G401.6 (cell line): ENCODE results near the gene STEAP3.

Experiments used
- FAIRE-seq: peaks from 2 replicates; lab custom pipeline; 2012; peaks lifted over from hg19 to GRCh38; lab: Jason Lieb, UNC

STEAP3 gene

GRCh38 chr2:119223521-119224390 is at the start of gene STEAP3:
STEAP3 (plus strand) TSS chr2:119223834; CDS start chr2:119231013, 7,179 bp downstream.
- no peak for FAIRE-seq

GRCh38 chr2:119174216-119174992 is 49.2 kb upstream of the STEAP3 start:
- FAIRE-seq, result no peak

DNA sequence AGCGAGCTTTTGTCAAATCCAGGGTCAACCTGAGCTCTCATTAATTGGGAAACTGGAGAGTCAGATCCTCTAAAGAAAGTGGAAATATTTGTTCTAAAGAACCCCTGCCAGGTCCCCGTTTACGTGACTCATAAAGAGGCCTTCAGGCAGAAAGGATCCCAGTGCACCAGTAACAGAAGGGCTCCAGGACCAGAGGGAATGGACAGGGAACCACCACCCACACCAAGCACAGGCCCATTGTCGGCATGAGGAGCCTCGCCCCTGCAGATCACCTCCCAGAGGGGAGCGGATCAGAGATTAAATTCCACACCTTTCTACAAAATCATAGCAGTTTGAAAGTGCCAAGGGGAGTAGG is 48.7 kb upstream of the STEAP3 start:
- FAIRE-seq, result no peak

GRCh38 chr2:119175517-119175916 is 48.1 kb upstream of the STEAP3 start:
- no peak for FAIRE-seq

GRCh38 chr2:119177171-119177837 is 46.3 kb upstream of the STEAP3 start:
- no peak for FAIRE-seq

DNA sequence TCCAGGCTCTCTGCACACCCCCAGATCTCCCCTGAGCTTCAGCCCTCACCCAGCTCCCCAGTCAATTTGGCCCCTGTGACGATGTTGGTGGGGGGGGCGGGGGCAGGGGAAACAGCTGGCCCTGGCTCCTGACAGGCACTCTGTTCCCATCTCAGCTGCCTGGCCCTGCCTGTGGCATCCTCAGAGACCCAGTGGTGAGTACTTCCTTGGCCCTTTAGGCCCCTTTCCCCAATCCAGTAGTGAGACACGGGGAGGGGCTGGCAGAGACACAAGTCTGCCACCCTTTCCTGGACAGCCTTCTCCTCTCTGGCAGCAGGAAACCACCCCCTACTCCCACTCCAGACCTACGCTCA is 45.8 kb upstream of the STEAP3 start:
- no peak for FAIRE-seq

DNA sequence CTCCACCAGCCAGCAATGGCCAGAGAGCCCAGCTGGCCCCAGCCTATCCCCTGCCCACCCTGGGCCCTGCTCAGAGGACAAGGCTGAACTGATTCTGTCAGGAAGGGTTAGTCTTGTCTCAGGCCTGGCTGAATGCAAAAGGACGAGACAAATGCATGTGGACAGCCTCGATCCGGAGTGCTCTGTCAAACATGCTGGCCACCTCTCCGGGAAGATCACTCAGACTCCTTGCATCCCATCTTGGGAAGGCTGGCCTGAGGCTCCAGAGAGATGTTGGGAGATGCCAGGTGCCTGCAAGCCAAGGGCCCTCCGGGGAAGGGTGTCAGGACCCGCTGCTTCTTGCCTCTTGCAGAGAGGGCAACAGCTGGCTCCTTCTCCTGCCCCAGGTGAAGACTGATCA is 44.9 kb upstream of the STEAP3 start:
- FAIRE-seq, result no peak

DNA sequence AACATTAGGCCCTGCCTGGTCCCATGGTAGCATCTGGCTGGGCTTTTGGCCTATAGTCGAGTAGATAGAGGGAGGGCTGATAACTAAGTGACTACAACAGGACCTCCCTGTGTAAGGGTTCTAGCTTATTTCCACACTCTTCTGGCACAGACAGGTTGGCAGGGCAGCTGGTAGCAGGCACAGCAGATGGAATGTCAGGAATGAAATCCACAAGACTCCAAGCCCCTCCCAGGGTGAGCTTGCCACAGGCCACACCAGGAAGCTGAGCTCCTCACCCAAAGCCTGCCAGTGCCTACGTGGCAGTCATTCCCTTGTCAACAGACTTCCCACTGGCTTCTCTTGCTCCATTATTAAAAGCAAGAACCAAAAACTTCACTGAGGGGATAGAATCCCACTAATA is 44.4 kb upstream of the STEAP3 start:
- no peak for FAIRE-seq

DNA sequence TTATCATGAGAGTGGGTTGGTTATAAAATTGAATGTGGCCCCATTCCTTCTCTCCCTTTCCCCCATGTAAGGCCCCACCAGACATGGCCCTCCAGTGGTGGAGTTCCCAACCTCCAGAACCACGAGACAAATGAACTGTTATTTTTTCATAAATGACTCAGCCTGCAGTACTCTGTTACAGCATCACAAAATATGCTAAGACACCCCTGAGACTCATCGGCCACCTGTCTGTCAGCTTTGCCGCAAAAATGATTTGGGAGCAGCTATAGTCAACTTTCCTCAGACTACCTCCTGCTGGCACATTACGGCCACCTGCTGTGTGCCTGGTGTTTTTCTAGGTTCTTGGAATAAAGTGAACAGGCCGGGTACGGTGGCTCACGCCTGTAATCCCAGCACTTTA is 43.6 kb upstream of the STEAP3 start:
- no peak for FAIRE-seq

GRCh38 chr2:119180892-119181291 is 42.7 kb upstream of the STEAP3 start:
- no peak for FAIRE-seq

DNA sequence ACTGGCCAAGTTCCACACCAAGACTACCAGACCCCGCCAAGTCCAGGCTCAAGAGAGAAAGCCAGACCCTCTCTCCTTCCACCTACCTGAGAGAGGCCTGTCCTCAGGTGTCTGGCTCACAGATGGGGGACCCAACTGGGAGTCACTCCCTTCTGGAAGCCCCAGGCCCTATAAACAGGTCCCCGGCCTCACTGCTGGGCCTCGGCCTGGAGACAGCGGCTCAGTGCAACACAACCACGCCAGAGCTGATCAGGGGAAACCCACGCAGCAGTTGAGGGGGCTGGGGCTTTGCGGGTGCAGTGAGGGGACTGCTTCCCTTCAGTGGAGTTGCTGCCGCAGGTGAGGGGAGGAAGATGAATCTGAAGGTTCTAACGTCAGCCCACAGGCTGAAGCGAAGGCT is 42.2 kb upstream of the STEAP3 start:
- no peak for FAIRE-seq

DNA sequence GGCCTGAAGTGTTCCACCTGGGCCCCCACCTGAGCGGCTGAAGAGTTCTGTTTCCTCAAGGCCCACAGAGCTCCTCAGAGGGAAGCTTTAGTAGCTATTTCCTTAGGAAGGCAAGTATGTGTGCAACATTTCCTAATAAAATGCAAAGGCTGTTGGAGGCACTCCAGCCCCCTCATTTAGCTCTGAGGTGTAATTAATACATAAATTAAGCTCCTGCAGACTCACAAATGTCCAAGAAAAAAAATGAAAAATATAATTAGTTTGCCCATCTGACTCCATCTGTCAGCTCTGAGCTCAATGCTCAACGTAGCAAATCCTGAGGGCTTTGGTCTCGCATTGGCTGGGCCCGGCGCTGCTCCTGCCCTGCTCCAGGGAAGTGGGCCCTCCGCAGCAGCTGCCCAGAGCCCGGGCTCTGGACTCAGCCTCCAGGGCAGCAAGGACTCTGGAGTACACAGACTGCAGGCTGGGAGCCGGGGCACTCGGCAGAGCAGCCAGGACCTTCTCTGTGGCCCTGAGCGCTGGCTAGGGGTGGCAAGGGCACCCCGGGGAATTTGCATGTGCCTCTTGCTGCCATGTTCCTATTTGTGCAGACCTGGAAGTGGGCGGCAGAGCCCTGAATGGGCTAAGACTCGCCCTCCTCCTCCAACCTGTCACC is 41.7 kb upstream of the STEAP3 start:
- FAIRE-seq, result no peak

DNA sequence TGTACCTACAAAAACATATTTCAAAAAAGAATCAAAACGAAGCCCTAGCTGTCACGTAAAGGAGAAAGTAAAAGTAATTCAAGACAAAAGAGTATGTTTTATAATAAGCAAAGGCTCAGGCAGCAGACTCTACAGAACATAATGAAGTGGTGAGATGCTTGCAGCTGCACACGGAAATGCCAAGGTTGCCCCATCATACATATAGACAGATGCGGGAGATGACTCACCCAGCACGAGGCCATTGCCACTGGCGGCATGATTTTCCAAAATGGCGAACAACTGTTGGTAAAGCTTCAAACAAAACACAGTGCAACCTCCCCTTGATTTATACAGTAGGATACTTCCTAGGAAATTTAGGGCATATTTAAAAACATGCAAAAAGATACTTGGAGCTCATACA is 39.1 kb upstream of the STEAP3 start:
- no peak for FAIRE-seq

DNA sequence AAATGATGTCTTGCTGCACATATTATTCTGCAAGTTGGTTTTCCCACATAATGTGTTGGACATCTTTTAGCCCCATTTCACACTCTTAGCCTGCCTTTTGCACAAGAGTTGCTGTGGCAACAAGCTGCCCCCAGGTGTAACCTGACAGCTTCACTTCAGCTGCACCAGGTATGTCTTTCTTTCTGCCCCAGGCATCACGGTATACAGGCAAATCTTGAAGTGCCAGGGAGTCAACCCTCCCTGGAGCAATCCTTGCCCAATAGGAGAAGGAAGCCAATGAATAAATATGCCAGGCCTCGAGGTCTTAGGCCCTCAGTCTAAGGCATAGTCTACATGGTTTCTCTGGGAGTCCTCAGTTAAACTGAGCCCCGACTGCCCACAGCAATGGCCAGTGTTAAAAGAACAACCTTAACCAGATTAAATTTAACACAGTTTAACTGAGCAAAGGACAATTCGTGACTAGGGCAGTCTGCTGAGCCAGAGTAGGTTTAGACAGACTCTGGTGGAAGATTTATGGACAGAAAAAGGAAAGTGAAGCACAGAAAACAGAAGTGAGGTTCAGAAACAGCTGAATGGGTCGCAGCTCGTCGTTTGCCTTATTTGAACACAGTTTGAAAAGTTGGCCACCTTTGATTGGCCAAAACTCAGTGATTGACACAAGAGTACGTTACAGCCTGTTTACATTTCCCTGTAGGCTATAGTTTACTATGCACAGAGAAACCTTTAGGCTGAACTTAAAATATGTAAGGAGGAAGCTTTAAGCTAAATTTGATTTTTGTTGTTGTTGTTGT is 33.1 kb upstream of the STEAP3 start:
- no peak for FAIRE-seq

DNA sequence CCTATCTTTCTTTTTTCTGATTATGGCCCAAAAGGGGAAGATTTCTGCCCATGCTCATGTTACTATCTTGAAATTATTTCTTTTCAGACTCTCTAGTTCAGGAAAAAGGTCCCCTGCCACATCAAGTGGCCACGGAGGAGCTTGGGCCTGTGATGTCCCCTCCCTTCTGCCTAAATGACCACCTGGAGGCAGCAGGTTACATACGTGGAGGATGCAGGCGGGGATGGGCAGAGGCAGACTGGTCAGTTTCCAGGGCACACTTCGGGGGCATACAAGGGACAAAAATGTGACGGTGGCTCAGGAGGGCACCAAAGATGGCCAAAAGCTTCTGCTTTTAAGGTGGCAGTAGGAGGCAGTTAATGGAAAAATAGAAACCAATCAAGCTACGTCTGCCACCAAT is 30.7 kb upstream of the STEAP3 start:
- no peak for FAIRE-seq

- FAIRE-seq, result no peak
Observed at GRCh38 chr2:119195001-119195400, 28.6 kb upstream of the STEAP3 start.

DNA sequence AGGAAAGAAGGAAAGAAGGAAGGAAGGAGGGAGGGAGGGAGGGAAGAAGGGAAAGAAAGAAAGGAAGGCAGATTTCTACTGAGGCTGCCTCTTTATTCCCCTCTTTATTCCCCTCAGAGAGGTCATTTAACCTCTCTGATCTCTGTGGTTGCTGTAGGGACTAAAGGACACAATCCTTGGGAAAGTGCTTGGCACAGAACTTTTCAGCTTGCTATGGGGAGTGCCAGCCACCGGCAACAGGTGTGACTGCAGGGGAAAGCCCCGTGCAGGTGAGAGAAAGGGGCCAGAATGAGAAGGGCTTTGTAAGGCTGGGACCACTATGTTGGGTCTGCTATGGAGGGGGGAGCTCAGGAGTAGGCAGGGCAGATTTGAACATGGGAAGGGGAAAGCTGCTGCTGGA is 27.7 kb upstream of the STEAP3 start:
- FAIRE-seq, result no peak

GRCh38 chr2:119196301-119197125 is 27.1 kb upstream of the STEAP3 start:
- FAIRE-seq, result no peak

GRCh38 chr2:119197126-119197405 is 26.6 kb upstream of the STEAP3 start:
- no peak for FAIRE-seq

DNA sequence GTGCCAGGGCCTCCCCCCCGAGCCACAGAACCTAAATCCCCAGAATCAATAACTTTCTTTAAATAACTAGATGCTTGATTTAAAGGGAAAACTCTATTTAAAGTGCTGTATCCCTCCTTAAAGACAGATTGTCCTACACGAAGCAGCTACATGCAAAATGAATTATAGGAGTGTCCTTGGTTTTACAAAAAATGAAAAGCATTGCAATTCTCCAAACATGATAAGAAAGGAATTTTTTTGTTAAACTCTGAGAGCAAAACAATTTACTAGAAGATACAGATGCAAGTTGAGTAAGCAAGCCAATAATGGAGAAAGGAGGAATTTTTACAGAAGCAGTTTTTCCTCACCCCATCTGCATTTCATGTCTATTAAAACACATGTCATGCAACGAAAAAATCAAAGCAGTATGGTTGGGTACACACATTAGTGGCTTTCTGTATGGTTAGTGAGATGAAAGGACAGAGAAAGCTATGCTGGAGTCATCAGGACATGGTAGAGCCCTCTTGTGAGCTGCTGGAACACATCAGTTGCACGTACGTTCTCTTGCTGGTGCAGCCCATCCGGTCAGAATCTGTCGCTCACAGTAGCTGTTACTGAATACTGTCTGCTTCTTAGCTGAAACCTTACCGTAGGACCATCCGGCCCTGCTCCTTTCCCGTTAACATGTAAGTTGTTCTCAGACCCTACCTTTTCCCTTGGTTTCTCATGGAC is 25.9 kb upstream of the STEAP3 start:
- FAIRE-seq, result no peak
